Measurements from ENCODE around the gene TOMM40.

- TF ChIP-seq CTCF (IDR thresholded peaks at IDR 0.05): no peak
- no peak for TF ChIP-seq POLR2A (IDR thresholded peaks at IDR 0.05)
These were observed 24.4 kb upstream of the TOMM40 start for GRCh38 chr19:44866664-44867063.

All from body of pancreas (tissue), 4 donors.